Measurements from ENCODE around the gene HIRA. TPM values are rescaled to one million over a fixed set of nuclear protein-coding genes. Genes with fewer than 3 reads are reported as not detected.

Gene HIRA
- total and polyA plus RNA-seq, 9 of the 15 experiments (the other 6 are each of a cell fraction or from before 2014, with no cell fraction given): 0.96 to 132 (median 58.4) TPM

- TF ChIP-seq ETS1 (conservative IDR thresholded peaks at IDR 0.05; ENCODE audit: control insufficient read depth, low read depth, low read length) (peak; percentile 51), MAZ (CRISPR knock-in tag; conservative IDR thresholded peaks at IDR 0.05 in 1 of 2, IDR thresholded peaks at IDR 0.05 in 1 of 2) (peak; percentile 50 to 90; a peak in 2 of 4 replicates), CCNT2 (IDR thresholded peaks at IDR 0.05; ENCODE audit: borderline replicate concordance, extremely low read depth, insufficient read length, low read depth, low read length) (peak; percentile 22), CTCF (IDR thresholded peaks at IDR 0.05 in 2 of 3, conservative IDR thresholded peaks at IDR 0.05 in 1 of 3; ENCODE audit: insufficient read depth in 2 of 3, low read depth in 1 of 3, low read length in 3 of 3) (peak; percentile 2 to 29 (median 10); a peak in 2 of 6 replicates), BRF1 (IDR thresholded peaks at IDR 0.05; ENCODE audit: borderline replicate concordance, extremely low read depth, insufficient read length) (no peak), THAP7 (CRISPR knock-in tag; IDR thresholded peaks at IDR 0.05) (peak; percentile 89; the same call in 1 of the 2 replicates), ZNF165 (CRISPR knock-in tag; IDR thresholded peaks at IDR 0.05; ENCODE audit: borderline replicate concordance) (peak; percentile 6; the same call in 1 of the 2 replicates), BCL6 (CRISPR knock-in tag; IDR thresholded peaks at IDR 0.05) (no peak), CBX1 (IDR thresholded peaks at IDR 0.05; ENCODE audit: low read depth) (peak; percentile 22; the same call in 1 of the 2 replicates), GATAD2B (IDR thresholded peaks at IDR 0.05; ENCODE audit: borderline replicate concordance) (peak; percentile 99), FUS (optimal IDR thresholded peaks at IDR 0.05; ENCODE audit: low read depth, low read length) (peak; percentile 86), HDAC1 (IDR thresholded peaks at IDR 0.05) (peak in 1 of 2 experiments; percentile 49; a peak in 1 of 4 replicates), RBM15 (IDR thresholded peaks at IDR 0.05; ENCODE audit: insufficient read depth, low read length) (0 out of 2 replicates have a peak, but pooled peaks have one; percentile 39), MLX (CRISPR knock-in tag; conservative IDR thresholded peaks at IDR 0.05) (peak in 1 of 2 experiments; percentile 70; a peak in 1 of 4 replicates), SP1 (CRISPR knock-in tag; IDR thresholded peaks at IDR 0.05) (0 out of 2 replicates have a peak, but pooled peaks have one; percentile 9), MXI1 (IDR thresholded peaks at IDR 0.05; ENCODE audit: low read depth, low read length) (no peak), LARP7 (IDR thresholded peaks at IDR 0.05) (peak; percentile 39; the same call in 1 of the 2 replicates), ZNF384 (IDR thresholded peaks at IDR 0.05; ENCODE audit: low read depth, low read length) (peak; percentile 12; the same call in 1 of the 2 replicates), MTF1 (CRISPR knock-in tag; IDR thresholded peaks at IDR 0.05; ENCODE audit: borderline replicate concordance) (no peak), ZNF699 (CRISPR knock-in tag; IDR thresholded peaks at IDR 0.05; ENCODE audit: insufficient replicate concordance) (peak; percentile 88), CBX5 (IDR thresholded peaks at IDR 0.05; ENCODE audit: borderline replicate concordance, low read depth) (0 out of 2 replicates have a peak, but pooled peaks have one; percentile 5), EGR1 (conservative IDR thresholded peaks at IDR 0.05) (peak; percentile 68; the same call in 1 of the 2 replicates), TEAD2 (tag; IDR thresholded peaks at IDR 0.05) (no peak), SREBF2 (CRISPR knock-in tag; IDR thresholded peaks at IDR 0.05) (no peak)
These were observed 140.3 kb downstream of the HIRA start (continued) for GRCh38 chr22:19291218-19291579.
